ENCODE measurements around the gene SLX4. TPM values are rescaled to one million over a fixed set of nuclear protein-coding genes. Genes with fewer than 3 reads are reported as not detected.

SLX4 gene
- polyA plus RNA-seq, 2 of the 4 experiments (the other 2 are of a cell fraction), result 3.0 to 5.0 TPM

- POLR2A ChIA-PET, result no interaction called here
- CTCF ChIA-PET, result interaction anchor here (1.4 kb wide), 1 partner anchor 11 kb away, joined by 3 read pairs; no protein-coding TSS in a partner anchor
Measured at GRCh38 chr16:3602320-3602653, 9.1 kb downstream of the SLX4 start.

GRCh38 chr16:3601614-3602319 is 9.6 kb downstream of the SLX4 start:
- no peaks in the 10 kb centered on the region for H3K4me1 ChIP-seq
- DNase-seq (ENCODE audit: low read depth in 1 of 2, low spot score in 1 of 2) (no peak), ATAC-seq (no peak), FAIRE-seq (no peak)
- no peak overlapping the region for H3K4me3 ChIP-seq
- TF ChIP-seq FOXS1 (CRISPR knock-in tag; IDR thresholded peaks at IDR 0.05) (no peak), HMGXB4 (CRISPR knock-in tag; IDR thresholded peaks at IDR 0.05; ENCODE audit: borderline replicate concordance) (no peak), KDM1A (IDR thresholded peaks at IDR 0.05; ENCODE audit: low read depth) (no peak), CBX8 (IDR thresholded peaks at IDR 0.05) (no peak), POLR2A (IDR thresholded peaks at IDR 0.05; ENCODE audit: low read length) (no peak), MAZ (IDR thresholded peaks at IDR 0.05; ENCODE audit: borderline replicate concordance, low read depth, low read length) (no peak), BHLHE40 (IDR thresholded peaks at IDR 0.05; ENCODE audit: low read depth, low read length) (no peak), BCL3 (IDR thresholded peaks at IDR 0.05) (no peak), PHF8 (IDR thresholded peaks at IDR 0.05; ENCODE audit: borderline replicate concordance, low read depth) (no peak), NR3C1 (IDR thresholded peaks at IDR 0.05) (no peak), ZFP36 (IDR thresholded peaks at IDR 0.05; ENCODE audit: borderline replicate concordance, partially characterized antibody) (no peak), HDAC2 (IDR thresholded peaks at IDR 0.05) (no peak), TP53 (CRISPR knock-in tag; IDR thresholded peaks at IDR 0.05) (no peak), CTCF (IDR thresholded peaks at IDR 0.05) (no peak), HES2 (IDR thresholded peaks at IDR 0.05) (no peak), MAFK (IDR thresholded peaks at IDR 0.05; ENCODE audit: partially characterized antibody) (no peak), ESRRA (IDR thresholded peaks at IDR 0.05; ENCODE audit: borderline replicate concordance, low read length) (no peak)
- no peak overlapping the region for H3K4me2 ChIP-seq
- H3K27ac ChIP-seq, result no peak overlapping the region
- peaks cover 8% of the 10 kb centered on the region; the same call in 1 of the 3 replicates for H3K9me3 ChIP-seq
- WGBS (ENCODE audit: missing lambda C conversion rate), result 96% methylated on average over 13 of the region's 13 CpGs
- POLR2A ChIA-PET, result no interaction called here
- CTCF ChIA-PET, result interaction anchor here (1.4 kb wide), 1 partner anchor 11 kb away, joined by 3 read pairs; no protein-coding TSS in a partner anchor

More at GRCh38 chr16:3602320-3602653, 9.1 kb downstream of the SLX4 start:
- DNase-seq (ENCODE audit: low read depth in 1 of 2, low spot score in 1 of 2), result no peak
- no peak for ATAC-seq
- Histone ChIP-seq H3K9me3 (peaks cover 8% of the 10 kb centered on the region; the same call in 1 of the 3 replicates), H3K4me2 (no peak overlapping the region), H3K4me1 (no peaks in the 10 kb centered on the region), H3K4me3 (no peak overlapping the region), H3K27ac (no peak overlapping the region)
- TF ChIP-seq MAFK (IDR thresholded peaks at IDR 0.05; ENCODE audit: partially characterized antibody) (no peak), MAZ (IDR thresholded peaks at IDR 0.05; ENCODE audit: borderline replicate concordance, low read depth, low read length) (no peak), USF2 (IDR thresholded peaks at IDR 0.05) (no peak), ESRRA (IDR thresholded peaks at IDR 0.05; ENCODE audit: borderline replicate concordance, low read length) (no peak), PHF8 (IDR thresholded peaks at IDR 0.05; ENCODE audit: borderline replicate concordance, low read depth) (no peak), FOSL2 (IDR thresholded peaks at IDR 0.05) (no peak), FOSL2 (CRISPR knock-in tag; IDR thresholded peaks at IDR 0.05) (no peak), BCL3 (IDR thresholded peaks at IDR 0.05) (no peak), RFX5 (IDR thresholded peaks at IDR 0.05) (no peak), KDM1A (IDR thresholded peaks at IDR 0.05; ENCODE audit: low read depth) (no peak), MAX (IDR thresholded peaks at IDR 0.05) (no peak), RAD21 (conservative IDR thresholded peaks at IDR 0.05 in 1 of 2, IDR thresholded peaks at IDR 0.05 in 1 of 2) (no peak), HDAC2 (IDR thresholded peaks at IDR 0.05) (no peak), CBX8 (IDR thresholded peaks at IDR 0.05) (no peak), MYC (IDR thresholded peaks at IDR 0.05; ENCODE audit: borderline replicate concordance, low read length) (no peak), EHMT2 (IDR thresholded peaks at IDR 0.05; ENCODE audit: low read depth) (no peak), HEYL (CRISPR knock-in tag; IDR thresholded peaks at IDR 0.05) (no peak), RARB (CRISPR knock-in tag; IDR thresholded peaks at IDR 0.05) (no peak), TFCP2L1 (CRISPR knock-in tag; IDR thresholded peaks at IDR 0.05) (no peak), CEBPB (IDR thresholded peaks at IDR 0.05) (no peak)
- WGBS (ENCODE audit: missing lambda C conversion rate), result 98% methylated on average over 6 of the region's 7 CpGs
- FAIRE-seq, result no peak
